Measurements from ENCODE around the gene PDRG1.

GRCh38 chr20:31926493-31926892, 25.4 kb downstream of the PDRG1 start:
- TF ChIP-seq CTCF (conservative IDR thresholded peaks at IDR 0.05; ENCODE audit: low read depth, low read length) (no peak), EZH2 (IDR thresholded peaks at IDR 0.05; ENCODE audit: borderline replicate concordance, low read depth, low read length, poor library complexity, severe bottlenecking) (no peak)

Data from A673 (cell line).